Endothelial cell of umbilical vein (primary cell): ENCODE measurements around the gene IVD. TPM values are rescaled to one million over a fixed set of nuclear protein-coding genes. Genes with fewer than 3 reads are reported as not detected.

Source experiments
- BruUV-seq: library from RNA; stranded (reverse); fragments of 400-500 nt; replicated peaks from 2 replicates; lab custom pipeline; 2021; lab: Mats Ljungman, UMichigan
- CTCF ChIA-PET: fragments of 300-600, 350-600 bp; sonication (Branson Sonifier 250); formaldehyde crosslinking; loops from one replicate; lab custom pipeline; 2021; ENCODE audit warnings: antibody characterized with exemption, inconsistent platforms; lab: Charles Lee
- POLR2A ChIA-PET: fragments of 300-600, 350-600 bp; sonication (Branson Sonifier 250); formaldehyde crosslinking; loops from one replicate; lab custom pipeline; 2021; ENCODE audit warnings: antibody characterized with exemption, inconsistent platforms; lab: Charles Lee
- DNase-seq: peaks from one replicate; pipeline ENCODE4 v3.0.0-alpha.2; 2011; ENCODE audit warnings: low read depth, low spot score
- FAIRE-seq: peaks from 2 replicates; lab custom pipeline; 2011; peaks lifted over from hg19 to GRCh38; lab: Jason Lieb, UNC
- H2AFZ ChIP-seq: 2 replicates; pipeline ENCODE4 v1.6.0; 2012; ENCODE audit warnings: low read depth, low read length, control low read depth, inconsistent platforms
- H3K27ac ChIP-seq: 2 replicates; pipeline ENCODE4 v1.5.1; 2011; ENCODE audit warnings: low read depth, mild to moderate bottlenecking, control low read depth, low read length, moderate library complexity; ENCODE audit not compliant: insufficient read depth
- H3K27me3 ChIP-seq, 2 experiments: 2 replicates each; pipeline versions ENCODE4 v1.6.0 to v1.6.1; 2011; ENCODE audit warnings: low read length in 2 of 2, mixed read lengths in 1 of 2; ENCODE audit not compliant: control insufficient read depth in 2 of 2, insufficient read depth in 2 of 2
- H3K36me3 ChIP-seq, 2 experiments: 2 replicates in 1 of 2; 3 replicates in 1 of 2; pipeline ENCODE4 v1.5.1; 2011; ENCODE audit warnings: low read length in 2 of 2, mild to moderate bottlenecking in 1 of 2, moderate library complexity in 1 of 2; ENCODE audit not compliant: control insufficient read depth in 2 of 2, insufficient read depth in 2 of 2; ENCODE audit errors: extremely low read depth in 1 of 2
- H3K4me1 ChIP-seq: 3 replicates; pipeline ENCODE4 v1.5.1; 2011; ENCODE audit warnings: mild to moderate bottlenecking, low read length; ENCODE audit not compliant: control insufficient read depth, insufficient read depth; ENCODE audit errors: extremely low read depth
- H3K4me2 ChIP-seq: 2 replicates; pipeline ENCODE4 v1.6.1; 2011; ENCODE audit warnings: low read length, control low read depth, mixed read lengths; ENCODE audit not compliant: insufficient read depth
- H3K4me3 ChIP-seq, 3 experiments: fragments of 200-600 bp in 1 of 3; sonication (generic), shearing (Covaris generic) in 1 of 3; replicated peaks in 1 of 3; 2 replicates each; pipeline ENCODE4 v1.5.1; 2011 to 2016; ENCODE audit warnings: control low read depth in 3 of 3, low read length in 3 of 3, mild to moderate bottlenecking in 2 of 3, inconsistent platforms in 1 of 3, low read depth in 1 of 3, moderate library complexity in 1 of 3; ENCODE audit not compliant: insufficient read depth in 1 of 3
- H3K79me2 ChIP-seq: 2 replicates; pipeline ENCODE4 v1.6.0; 2012; ENCODE audit warnings: low read length, inconsistent platforms; ENCODE audit not compliant: control insufficient read depth, insufficient read depth
- H3K9ac ChIP-seq: replicated peaks from 2 replicates; pipeline ENCODE3; 2011; ENCODE audit warnings: low read length, control low read depth; ENCODE audit not compliant: insufficient read depth; ENCODE audit errors: extremely low read depth
- H3K9me1 ChIP-seq: replicated peaks from 3 replicates; pipeline ENCODE4 v1.6.0; 2011; ENCODE audit warnings: mild to moderate bottlenecking, low read length; ENCODE audit not compliant: control insufficient read depth, insufficient read depth; ENCODE audit errors: extremely low read depth
- H3K9me3 ChIP-seq: replicated peaks from 2 replicates; pipeline ENCODE4 v1.5.1; 2012; ENCODE audit warnings: low read length, inconsistent platforms; ENCODE audit not compliant: control insufficient read depth, insufficient read depth
- H4K20me1 ChIP-seq: replicated peaks from 2 replicates; pipeline ENCODE3; 2011; ENCODE audit warnings: mild to moderate bottlenecking, low read length; ENCODE audit not compliant: control insufficient read depth, insufficient read depth; ENCODE audit errors: extremely low read depth
- EZH2 ChIP-seq: IDR thresholded peaks from 2 replicates; pipeline ENCODE4 v1.6.1; 2012; ENCODE audit warnings: borderline replicate concordance, low read depth, mild to moderate bottlenecking, moderate library complexity, low read length, inconsistent platforms; ENCODE audit not compliant: severe bottlenecking
- FOS ChIP-seq: IDR thresholded peaks from 2 replicates; pipeline ENCODE4 v1.6.1; 2011; ENCODE audit warnings: mild to moderate bottlenecking, low read length, moderate library complexity, borderline replicate concordance; ENCODE audit not compliant: insufficient read depth
- GATA2 ChIP-seq: IDR thresholded peaks from 2 replicates; pipeline ENCODE4 v1.7.0; 2011; ENCODE audit warnings: low read depth, mild to moderate bottlenecking, moderate library complexity, mixed read lengths, low read length; ENCODE audit not compliant: insufficient read length, insufficient read depth
- JUN ChIP-seq: IDR thresholded peaks from 2 replicates; pipeline ENCODE4 v1.6.1; 2011; ENCODE audit warnings: borderline replicate concordance, low read depth; ENCODE audit not compliant: insufficient read length, insufficient read depth
- MYC ChIP-seq: IDR thresholded peaks from one replicate; pipeline ENCODE4 v1.6.1; 2011; ENCODE audit warnings: mild to moderate bottlenecking, low read depth, low read length
- POLR2A ChIP-seq: IDR thresholded peaks from 2 replicates; pipeline ENCODE4 v1.6.1; 2012; ENCODE audit warnings: low read depth, mild to moderate bottlenecking, control low read depth, low read length
- POLR2AphosphoS5 ChIP-seq: IDR thresholded peaks from 2 replicates; pipeline ENCODE4 v1.6.1; 2012; ENCODE audit warnings: low read depth, mild to moderate bottlenecking, control low read depth, low read length, moderate library complexity; ENCODE audit not compliant: insufficient read depth
- dilution Hi-C: fragments of 300-500 bp; cut with MboI; formaldehyde crosslinking; loops from one replicate; pipeline ENCODE4 v1.15.0; 2019; ENCODE audit warnings: low sequenced_read_pairs; ENCODE audit not compliant: extremely low pct_ligation_motif_present
- intact Hi-C: fragments of 100-400 bp; cut with micrococcal nuclease; formaldehyde crosslinking; loops from one replicate; pipeline ENCODE4 v1.10.0; 2022
- polyA plus RNA-seq, 4 experiments: library from polyadenylated mRNA; depleted of rRNA in 3 of 4; stranded (reverse) in 3 of 4; unstranded in 1 of 4; fragments of >200 nt; gene quantifications; 2 replicates each; pipeline versions ENCODE4 v1.2.1 to v1.2.3, GENCODE V29; 2011 to 2012; ENCODE audit warnings: missing spikeins in 1 of 4
- total RNA-seq: library from RNA; stranded (reverse); gene quantifications from 2 replicates; pipeline ENCODE4 v1.2.3, GENCODE V29; 2021
- TF ChIP-seq, protein P1 (sequence below): IDR thresholded peaks from 2 replicates; pipeline ENCODE4 v1.6.1; 2011; ENCODE audit not compliant: insufficient read depth, insufficient read length
- TF ChIP-seq, protein P2 (sequence below), 2 donors: IDR thresholded peaks; 1 replicate in 1 of 2; 2 replicates in 1 of 2; pipeline ENCODE4 v1.5.1; 2011; ENCODE audit warnings: low read length in 2 of 2, mild to moderate bottlenecking in 2 of 2, moderate library complexity in 2 of 2, control low read depth in 1 of 2, inconsistent platforms in 1 of 2, low read depth in 1 of 2; ENCODE audit not compliant: insufficient read depth in 1 of 2; ENCODE audit errors: extremely low read depth in 1 of 2

IVD gene
- total and polyA plus RNA-seq, 2 donors (not counting 3 experiments of a cell fraction or from before 2014, with no cell fraction given), result 34.1 to 62.5 TPM

DNA sequence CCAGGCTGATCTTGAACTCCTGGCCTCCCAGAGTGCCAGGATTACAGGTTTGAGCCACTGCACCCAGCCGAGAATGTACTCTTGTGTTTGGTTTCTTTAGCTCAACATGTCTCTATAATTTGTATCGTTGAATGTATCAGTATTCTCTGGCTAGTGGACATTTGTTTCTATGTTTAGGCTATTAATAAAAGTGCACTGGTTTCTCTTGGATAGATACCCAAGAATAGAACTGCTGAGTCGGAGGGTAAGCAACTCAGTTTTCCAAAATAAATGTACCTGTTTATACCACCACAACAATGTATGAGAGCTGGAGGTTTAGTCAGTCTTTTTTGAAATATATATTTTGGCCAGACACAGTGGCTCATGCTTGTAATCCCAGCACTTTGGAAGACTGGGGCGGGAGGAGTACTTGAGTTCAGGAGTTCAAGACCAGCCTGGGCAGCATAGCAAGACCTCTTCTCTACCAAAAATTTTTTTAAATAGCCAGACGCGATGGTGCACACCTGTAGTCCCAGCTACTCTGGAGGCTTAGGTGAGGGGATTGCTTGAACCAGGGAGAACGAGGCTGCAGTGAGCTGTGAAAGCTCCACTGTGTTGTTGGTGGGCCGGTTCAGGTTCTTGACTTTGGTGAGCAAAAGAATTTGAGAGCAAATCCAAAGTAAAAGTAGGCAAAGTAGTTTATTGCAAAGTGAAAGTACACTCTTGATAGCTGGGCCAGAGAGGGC, 7.7 kb upstream of the IVD start:
- no peak for FAIRE-seq
- no TSS peak for BruUV-seq
- POLR2A ChIA-PET, result interaction anchor here (0.6 kb wide), 1 partner anchor 73 kb away, joined by 3 read pairs; no protein-coding TSS in a partner anchor

DNA sequence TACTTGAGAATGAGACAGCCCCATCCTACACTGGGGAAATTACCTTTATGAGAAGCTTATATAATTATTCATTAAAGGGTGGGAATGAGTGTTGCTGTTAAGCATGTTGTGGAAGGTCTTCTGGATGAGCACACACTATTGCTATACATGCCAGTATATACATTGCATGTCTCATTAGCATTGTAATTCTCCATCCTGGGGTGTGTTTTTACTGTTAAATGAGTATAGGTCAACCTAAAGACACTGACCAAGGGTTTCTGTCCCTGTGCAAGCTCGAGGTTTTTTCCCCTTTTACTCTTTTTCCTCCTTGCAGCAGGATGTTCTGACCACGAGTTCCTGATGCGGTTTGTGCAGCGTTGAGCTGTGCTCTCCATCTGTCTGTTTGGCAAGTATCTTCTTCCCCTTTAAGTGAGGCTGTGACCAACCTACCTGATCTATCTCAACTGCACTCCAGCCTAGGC, 7.2 kb upstream of the IVD start:
- BruUV-seq, result no TSS peak
- intact Hi-C loops (no loop called here), dilution Hi-C loops (no loop called here)
- POLR2A ChIA-PET, result no interaction called here
- Histone ChIP-seq H3K27ac (no peak overlapping the region), H3K4me3 (no peak overlapping the region), H2AFZ (no peak overlapping the region), H4K20me1 (no peaks in the 10 kb centered on the region), H3K79me2 (no peaks in the 10 kb centered on the region), H3K9me3 (no peaks in the 10 kb centered on the region), H3K4me1 (no peaks in the 10 kb centered on the region), H3K4me2 (no peak overlapping the region), H3K36me3 (peaks cover 5% of the 10 kb centered on the region in 2 experiments), H3K27me3 (no peaks in the 10 kb centered on the region), H3K9me1 (no peaks in the 10 kb centered on the region), H3K9ac (no peak overlapping the region)
- TF ChIP-seq POLR2A, result no peak
- no peak for TF ChIP-seq POLR2AphosphoS5
- TF ChIP-seq, protein P1, sequence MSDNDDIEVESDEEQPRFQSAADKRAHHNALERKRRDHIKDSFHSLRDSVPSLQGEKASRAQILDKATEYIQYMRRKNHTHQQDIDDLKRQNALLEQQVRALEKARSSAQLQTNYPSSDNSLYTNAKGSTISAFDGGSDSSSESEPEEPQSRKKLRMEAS, result no peak
- TF ChIP-seq MYC, result no peak
- no peak for TF ChIP-seq EZH2
- TF ChIP-seq, protein P2, sequence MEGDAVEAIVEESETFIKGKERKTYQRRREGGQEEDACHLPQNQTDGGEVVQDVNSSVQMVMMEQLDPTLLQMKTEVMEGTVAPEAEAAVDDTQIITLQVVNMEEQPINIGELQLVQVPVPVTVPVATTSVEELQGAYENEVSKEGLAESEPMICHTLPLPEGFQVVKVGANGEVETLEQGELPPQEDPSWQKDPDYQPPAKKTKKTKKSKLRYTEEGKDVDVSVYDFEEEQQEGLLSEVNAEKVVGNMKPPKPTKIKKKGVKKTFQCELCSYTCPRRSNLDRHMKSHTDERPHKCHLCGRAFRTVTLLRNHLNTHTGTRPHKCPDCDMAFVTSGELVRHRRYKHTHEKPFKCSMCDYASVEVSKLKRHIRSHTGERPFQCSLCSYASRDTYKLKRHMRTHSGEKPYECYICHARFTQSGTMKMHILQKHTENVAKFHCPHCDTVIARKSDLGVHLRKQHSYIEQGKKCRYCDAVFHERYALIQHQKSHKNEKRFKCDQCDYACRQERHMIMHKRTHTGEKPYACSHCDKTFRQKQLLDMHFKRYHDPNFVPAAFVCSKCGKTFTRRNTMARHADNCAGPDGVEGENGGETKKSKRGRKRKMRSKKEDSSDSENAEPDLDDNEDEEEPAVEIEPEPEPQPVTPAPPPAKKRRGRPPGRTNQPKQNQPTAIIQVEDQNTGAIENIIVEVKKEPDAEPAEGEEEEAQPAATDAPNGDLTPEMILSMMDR (IDR thresholded peaks at IDR 0.05; ENCODE audit: extremely low read depth in 1 of 2, insufficient read depth in 1 of 2, low read depth in 1 of 2, low read length in 2 of 2), result no peak
- TF ChIP-seq GATA2, result no peak
- TF ChIP-seq JUN, result no peak
- no peak for TF ChIP-seq FOS
- FAIRE-seq, result no peak
- CTCF ChIA-PET, result interaction anchor here (0.5 to 2.2 kb wide), 6 partner anchors 11 to 191 kb away, joined by 3 to 6 read pairs (median 4); no protein-coding TSS in a partner anchor
- DNase-seq, result no peak

More for the DNA sequence above, 7.7 kb upstream of the IVD start:
- dilution Hi-C loops (no loop called here), intact Hi-C loops (no loop called here)
- H3K9ac ChIP-seq, result no peak overlapping the region
- no peaks in the 10 kb centered on the region for H4K20me1 ChIP-seq
- DNase-seq, result no peak
- no peak overlapping the region for H3K27ac ChIP-seq
- no peaks in the 10 kb centered on the region for H3K79me2 ChIP-seq
- no peaks in the 10 kb centered on the region for H3K9me3 ChIP-seq
- H3K4me1 ChIP-seq, result no peaks in the 10 kb centered on the region
- no peak overlapping the region for H2AFZ ChIP-seq
- no peaks in the 10 kb centered on the region for H3K9me1 ChIP-seq
- H3K27me3 ChIP-seq, result no peaks in the 10 kb centered on the region
- no peak overlapping the region for H3K4me3 ChIP-seq
- peaks cover 6 to 7% of the 10 kb centered on the region in 2 experiments for H3K36me3 ChIP-seq
- TF ChIP-seq, protein P1, result no peak
- H3K4me2 ChIP-seq, result no peak overlapping the region
- CTCF ChIA-PET, result interaction anchor here (1.0 to 2.2 kb wide), 7 partner anchors 11 to 60 kb away, joined by 3 to 6 read pairs (median 4); no protein-coding TSS in a partner anchor
